ENCODE data around the gene GADD45GIP1.
"Not testable (repeated sequence)": the region's sequence is repeated elsewhere in the genome, so short reads cannot be mapped to it uniquely, and the experiment has no call there.

Gene GADD45GIP1

DNA sequence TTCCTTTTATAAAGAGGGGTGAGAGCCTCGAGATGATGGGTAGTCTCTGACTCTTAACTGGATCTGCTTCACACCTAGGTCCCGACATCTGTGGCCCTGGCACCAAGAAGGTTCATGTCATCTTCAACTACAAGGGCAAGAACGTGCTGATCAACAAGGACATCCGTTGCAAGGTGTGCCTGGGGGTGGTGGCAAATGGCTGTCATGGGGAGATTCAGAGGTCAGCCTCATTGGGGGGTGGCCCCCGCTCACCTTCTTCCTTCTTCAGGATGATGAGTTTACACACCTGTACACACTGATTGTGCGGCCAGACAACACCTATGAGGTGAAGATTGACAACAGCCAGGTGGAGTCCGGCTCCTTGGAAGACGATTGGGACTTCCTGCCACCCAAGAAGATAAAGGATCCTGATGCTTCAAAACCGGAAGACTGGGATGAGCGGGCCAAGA is 17.0 kb downstream of the GADD45GIP1 start:
- peak in 1 of 5 experiments; percentile 27 for DNase-seq

- peak in 3 of 5 experiments; percentile 20 to 63 (median 20) for DNase-seq
Measured at GRCh38 chr19:12938779-12939601, 18.0 kb downstream of the GADD45GIP1 start.

- peak; percentile 90 to 100 (median 99) for DNase-seq
Measured at GRCh38 chr19:12937927-12938778, 18.9 kb downstream of the GADD45GIP1 start, which contains the start of gene CALR. Gene CALR, plus strand, starts transcription at chr19:12938609. Its CDS starts 71 bp downstream, at chr19:12938680.

DNA sequence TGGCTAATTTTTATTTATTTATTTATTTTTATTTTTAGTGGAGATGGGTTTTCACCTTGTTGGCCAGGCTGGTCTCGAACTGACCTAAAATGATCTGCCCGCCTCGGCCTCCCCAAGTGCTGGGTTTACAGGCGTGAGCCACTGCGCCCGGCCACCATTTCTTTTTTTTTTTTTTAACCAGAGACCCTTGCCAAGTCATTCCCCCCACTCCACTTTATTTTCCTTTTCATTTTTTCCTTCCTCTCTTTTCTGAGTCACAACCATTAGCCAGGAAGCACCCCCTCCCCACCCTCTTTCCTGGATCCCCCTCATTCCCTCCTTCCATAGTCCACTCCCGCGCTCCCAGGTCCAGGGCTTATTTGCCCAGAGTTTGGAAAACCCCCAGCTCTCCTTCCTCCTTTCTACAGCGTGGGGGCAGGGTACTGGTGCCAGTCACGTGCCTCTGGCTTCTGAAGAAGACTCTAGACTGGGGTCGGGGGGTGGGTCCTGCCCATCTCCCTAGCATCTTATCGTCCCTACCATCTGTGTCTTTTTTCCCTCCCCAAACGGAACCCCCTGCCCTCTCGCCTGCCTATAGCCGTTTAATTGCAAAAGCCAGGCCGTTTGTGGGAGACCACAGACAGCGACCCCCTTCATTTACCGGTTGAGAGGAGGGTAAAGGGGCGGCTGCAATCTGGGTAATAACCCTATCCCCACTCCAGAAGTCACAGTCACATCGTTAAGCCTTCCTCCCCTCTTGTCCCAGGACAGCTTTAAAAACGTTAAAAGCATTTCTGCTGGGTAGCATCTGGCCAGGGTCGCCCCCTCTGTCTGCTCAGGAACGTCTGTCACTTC is 19.7 kb downstream of the GADD45GIP1 start:
- DNase-seq = peak in 1 of 5 experiments; percentile 45

DNA sequence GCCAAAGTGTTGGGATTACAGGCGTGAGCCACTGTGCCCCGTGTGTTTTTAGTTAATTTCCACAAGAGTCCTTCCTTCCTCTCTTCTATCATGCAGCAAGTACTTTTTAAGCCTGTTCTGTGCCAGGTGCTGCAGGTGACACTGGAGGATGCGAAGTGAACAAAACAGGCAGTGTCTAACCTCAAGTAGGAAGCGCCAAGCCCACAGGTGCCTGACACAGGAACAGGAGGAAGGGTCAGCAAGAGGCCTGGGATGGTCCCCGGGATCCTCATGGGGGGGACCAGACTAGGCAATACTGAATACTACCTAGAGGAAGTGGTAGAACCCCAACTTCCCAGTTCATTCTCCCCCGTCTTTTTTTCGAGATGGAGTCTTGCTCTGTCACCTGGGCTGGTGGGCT is 20.4 kb downstream of the GADD45GIP1 start:
- no peak for DNase-seq

DNA sequence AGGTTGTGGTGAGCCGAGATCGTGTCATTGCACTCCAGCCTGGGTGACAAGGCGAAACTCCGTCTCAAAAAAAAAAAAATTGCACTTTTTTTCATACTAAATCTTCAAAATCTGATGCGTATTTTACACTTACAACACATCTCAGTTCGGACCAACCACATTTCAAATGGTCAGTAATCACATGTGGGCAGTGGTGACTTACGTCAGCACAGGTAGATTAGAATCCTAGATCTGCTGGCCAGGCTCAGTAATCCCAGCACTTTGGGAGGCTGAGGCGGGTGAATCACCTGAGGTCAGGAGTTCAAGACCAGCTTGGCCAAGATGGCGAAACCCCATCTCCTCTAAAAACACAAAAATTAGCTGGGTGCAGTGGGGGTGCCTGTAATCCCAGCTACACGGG is 22.0 kb downstream of the GADD45GIP1 start:
- no peak for DNase-seq

- peak; percentile 75 to 94 (median 82) for DNase-seq
Measured at GRCh38 chr19:12933287-12934072, 23.5 kb downstream of the GADD45GIP1 start, which contains the start of gene FARSA. Gene FARSA, minus strand, starts transcription at chr19:12933711. Its CDS starts 15 bp downstream, at chr19:12933696.

GRCh38 chr19:12932392-12933286 is 24.4 kb downstream of the GADD45GIP1 start:
- no peak for DNase-seq

- DNase-seq = no peak
Measured at GRCh38 chr19:12930002-12930645, 26.9 kb downstream of the GADD45GIP1 start.

GRCh38 chr19:12924621-12925310 is 32.3 kb downstream of the GADD45GIP1 start:
- DNase-seq = no peak

DNA sequence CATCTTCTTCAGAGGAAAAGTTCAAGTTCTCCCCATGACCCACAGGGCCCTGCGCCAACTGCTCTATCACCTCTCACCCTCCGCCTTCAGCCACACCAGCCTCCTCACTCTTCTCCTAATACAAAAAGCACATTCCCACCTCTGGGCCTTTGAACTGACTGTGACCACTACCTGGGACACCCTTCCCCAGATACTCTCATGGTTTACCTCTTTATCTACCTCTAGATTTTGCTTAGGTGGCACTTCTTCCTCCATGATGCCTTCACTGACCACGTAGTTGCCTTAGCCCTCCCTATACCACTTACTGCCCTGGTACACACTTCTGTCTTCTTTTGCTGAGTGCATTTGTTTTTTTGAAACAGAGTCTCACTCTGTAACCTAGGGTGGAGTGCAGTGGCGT is 34.1 kb downstream of the GADD45GIP1 start:
- no peak for DNase-seq

- DNase-seq = no peak
Measured at GRCh38 chr19:12921047-12921446, 36.0 kb downstream of the GADD45GIP1 start.

DNA sequence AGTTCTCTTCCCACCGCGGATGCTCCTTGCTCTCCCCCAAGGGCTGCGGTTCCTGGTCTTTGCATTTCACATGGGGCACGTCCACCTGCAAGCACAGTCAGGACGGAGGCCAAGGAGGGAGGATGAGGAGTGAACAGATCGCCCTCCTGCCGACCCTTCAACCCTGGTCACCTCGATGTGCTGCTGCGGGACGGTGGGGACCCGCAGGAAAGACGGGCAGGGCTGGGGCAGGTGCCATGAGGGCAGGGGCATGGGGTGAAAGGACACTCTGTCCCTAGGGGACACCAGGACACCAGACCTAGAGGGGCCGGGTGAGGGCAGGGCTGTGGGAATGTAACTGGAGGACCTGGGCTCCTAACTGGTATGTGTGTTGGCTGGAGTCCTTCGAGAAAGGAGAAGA is 38.8 kb downstream of the GADD45GIP1 start:
- DNase-seq = no peak

DNA sequence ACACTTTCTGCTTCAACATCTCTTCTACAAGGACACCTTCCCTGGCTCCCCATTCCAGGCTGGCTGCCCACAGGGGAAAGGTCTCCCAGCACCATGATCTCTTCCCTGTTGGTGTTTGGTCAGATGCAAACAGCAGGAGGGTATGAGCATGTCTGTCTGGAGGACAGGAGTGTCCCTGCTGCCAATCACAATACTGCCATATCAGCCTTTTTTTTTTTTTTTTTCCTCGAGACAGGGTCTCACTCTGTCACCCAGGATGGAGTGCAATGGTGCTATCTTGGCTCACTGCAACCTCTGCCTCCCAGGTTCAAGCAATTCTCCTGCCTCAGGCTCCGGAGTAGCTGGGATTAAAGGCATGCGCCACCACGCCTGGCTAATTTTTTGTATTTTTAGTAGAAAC is 41.2 kb downstream of the GADD45GIP1 start:
- DNase-seq = not testable (repeated sequence)

DNA sequence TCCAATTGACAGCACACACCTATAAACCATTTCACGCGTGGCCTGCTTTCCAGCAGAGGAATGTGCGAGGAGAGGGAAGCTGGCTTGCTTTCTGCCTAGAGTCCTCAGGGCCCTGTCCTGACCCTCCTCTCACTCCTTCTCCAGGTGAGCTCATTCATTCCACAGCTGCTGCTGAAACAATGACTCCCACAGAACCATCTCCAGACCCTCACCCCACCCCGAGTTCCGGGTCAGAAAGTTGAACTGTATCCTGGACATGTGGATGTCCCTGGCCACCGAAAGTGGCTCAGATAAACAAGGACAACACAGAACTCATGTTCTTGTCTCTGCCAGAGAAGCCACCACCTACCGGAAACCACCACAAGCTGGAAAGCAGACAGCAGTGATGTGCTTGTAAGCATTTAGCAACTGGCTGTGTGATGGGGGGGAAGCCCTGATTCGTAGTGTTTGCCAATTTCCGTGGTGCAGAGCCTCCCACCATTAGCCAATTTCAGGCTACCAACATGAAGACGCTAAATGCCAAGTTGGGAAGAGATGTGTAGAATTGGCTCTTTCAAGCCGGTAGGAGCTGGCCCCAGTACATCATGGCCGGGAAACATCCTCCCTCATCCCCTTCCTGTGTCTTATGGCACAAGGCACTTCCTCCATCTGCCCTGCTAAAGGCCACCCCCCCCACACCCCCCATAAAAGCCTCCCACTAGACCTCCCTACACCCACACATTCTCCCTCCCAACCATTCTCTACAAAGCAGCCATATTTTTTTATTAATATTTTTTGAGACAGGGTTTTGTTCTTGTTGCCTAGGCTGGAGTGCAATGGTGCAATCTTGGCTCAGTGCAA is 43.0 kb downstream of the GADD45GIP1 start:
- peak in 3 of 5 experiments; percentile 24 to 89 (median 39) for DNase-seq

GRCh38 chr19:12913011-12913561 is 43.9 kb downstream of the GADD45GIP1 start:
- DNase-seq = no peak

- DNase-seq = no peak
Measured at GRCh38 chr19:12912571-12912970, 44.5 kb downstream of the GADD45GIP1 start.

DNA sequence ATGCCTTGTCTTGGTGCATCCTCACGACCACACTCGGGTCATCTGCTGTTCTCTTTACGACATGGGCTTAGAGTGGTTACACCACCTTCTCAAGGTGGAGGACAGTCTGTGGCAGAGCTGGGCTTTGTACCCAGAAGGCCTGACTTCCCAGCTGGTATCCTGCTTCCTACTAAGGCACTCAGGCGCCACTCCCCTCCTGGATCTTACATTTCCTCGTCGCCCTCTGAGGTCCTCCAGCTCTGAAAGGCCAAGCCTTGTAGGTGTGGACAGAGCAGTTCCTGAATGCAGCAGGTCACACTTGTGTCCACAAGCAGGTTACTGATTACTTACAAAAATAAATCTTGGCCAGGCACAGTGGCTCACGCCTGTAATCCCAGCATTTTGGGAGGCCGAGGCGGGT is 49.9 kb downstream of the GADD45GIP1 start:
- no peak for DNase-seq

Data from T-helper 2 cell (primary cell).